ENCODE data around the gene CATSPERD. TPM values are rescaled to one million over a fixed set of nuclear protein-coding genes. Genes with fewer than 3 reads are reported as not detected.
"Not testable (repeated sequence)": the region's sequence is repeated elsewhere in the genome, so short reads cannot be mapped to it uniquely, and the experiment has no call there.

CATSPERD gene
- total RNA-seq, 1 experiment from 2014 or later: not detected

DNA sequence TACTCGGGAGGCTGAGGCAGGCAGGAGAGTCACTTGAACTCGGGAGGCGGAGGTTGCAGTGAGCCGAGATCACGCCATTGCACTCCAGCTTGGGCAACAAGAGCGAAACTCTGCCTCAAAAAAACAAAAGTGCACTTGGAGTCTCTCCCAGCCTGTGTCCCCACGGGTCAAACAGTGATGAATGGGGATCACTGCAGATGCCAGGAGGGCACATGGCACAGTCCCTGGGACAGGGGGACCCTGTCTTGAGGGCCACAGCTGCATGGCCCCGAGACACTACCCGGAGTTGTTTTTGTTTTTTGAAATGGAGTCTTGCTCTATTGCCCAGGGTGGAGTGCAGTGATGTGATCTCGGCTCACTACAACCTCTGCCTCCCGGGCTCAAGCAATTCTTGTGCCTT, 60.5 kb downstream of the CATSPERD start:
- not testable (repeated sequence) for H3K79me2 ChIP-seq (ENCODE audit: low read length); H3K9me3 ChIP-seq (ENCODE audit: low read length); DNase-seq; H3K36me3 ChIP-seq (ENCODE audit: insufficient read depth, low read length); H3K9ac ChIP-seq (ENCODE audit: low read length); H3K9me2 ChIP-seq (replicated peaks; ENCODE audit: insufficient read depth, low read length); H4K20me1 ChIP-seq (ENCODE audit: insufficient read depth, low read depth, low read length); H3K4me2 ChIP-seq (ENCODE audit: low read depth, low read length, poor library complexity, severe bottlenecking); H3K27ac ChIP-seq (ENCODE audit: low read length); H3K4me3 ChIP-seq (ENCODE audit: low read length); H3K4me1 ChIP-seq (ENCODE audit: low read length); H3K27me3 ChIP-seq (ENCODE audit: low read length); H2AFZ ChIP-seq (ENCODE audit: low read length)

DNA sequence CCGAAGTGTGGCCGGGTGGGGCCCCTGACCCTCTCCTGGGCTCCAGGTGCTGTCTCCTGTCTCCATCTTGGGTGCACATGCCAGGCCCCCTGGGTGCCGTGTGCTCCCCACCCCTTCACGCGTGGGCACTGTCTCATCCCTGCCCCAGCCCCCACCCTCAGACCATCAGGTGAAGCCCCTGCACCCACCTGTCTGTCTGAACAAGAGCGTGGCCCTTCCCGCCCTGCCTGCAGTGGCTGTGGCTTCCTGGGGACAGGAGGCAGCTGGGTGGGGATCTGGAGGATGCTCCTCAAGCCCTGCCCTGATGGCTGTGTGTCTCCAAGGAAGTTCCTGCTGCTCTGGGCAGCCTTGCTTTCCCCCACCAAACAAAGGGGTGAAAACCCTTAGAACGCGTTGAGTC, 61.9 kb downstream of the CATSPERD start:
- H3K9me2 ChIP-seq (replicated peaks; ENCODE audit: insufficient read depth, low read length): no peaks in the 10 kb centered on the region
- no peak overlapping the region for H3K4me2 ChIP-seq (ENCODE audit: low read depth, low read length, poor library complexity, severe bottlenecking)
- H3K27me3 ChIP-seq (ENCODE audit: low read length): no peaks in the 10 kb centered on the region
- H2AFZ ChIP-seq (ENCODE audit: low read length): no peak overlapping the region
- no peaks in the 10 kb centered on the region for H3K4me1 ChIP-seq (ENCODE audit: low read length)
- no peak overlapping the region for H3K9ac ChIP-seq (ENCODE audit: low read length)
- H3K27ac ChIP-seq (ENCODE audit: low read length): no peak overlapping the region
- H4K20me1 ChIP-seq (ENCODE audit: insufficient read depth, low read depth, low read length): no peaks in the 10 kb centered on the region
- no peaks in the 10 kb centered on the region for H3K9me3 ChIP-seq (ENCODE audit: low read length)
- H3K36me3 ChIP-seq (ENCODE audit: insufficient read depth, low read length): no peaks in the 10 kb centered on the region
- no peak overlapping the region for H3K4me3 ChIP-seq (ENCODE audit: low read length)
- DNase-seq: no peak
- H3K79me2 ChIP-seq (ENCODE audit: low read length): no peaks in the 10 kb centered on the region

DNA sequence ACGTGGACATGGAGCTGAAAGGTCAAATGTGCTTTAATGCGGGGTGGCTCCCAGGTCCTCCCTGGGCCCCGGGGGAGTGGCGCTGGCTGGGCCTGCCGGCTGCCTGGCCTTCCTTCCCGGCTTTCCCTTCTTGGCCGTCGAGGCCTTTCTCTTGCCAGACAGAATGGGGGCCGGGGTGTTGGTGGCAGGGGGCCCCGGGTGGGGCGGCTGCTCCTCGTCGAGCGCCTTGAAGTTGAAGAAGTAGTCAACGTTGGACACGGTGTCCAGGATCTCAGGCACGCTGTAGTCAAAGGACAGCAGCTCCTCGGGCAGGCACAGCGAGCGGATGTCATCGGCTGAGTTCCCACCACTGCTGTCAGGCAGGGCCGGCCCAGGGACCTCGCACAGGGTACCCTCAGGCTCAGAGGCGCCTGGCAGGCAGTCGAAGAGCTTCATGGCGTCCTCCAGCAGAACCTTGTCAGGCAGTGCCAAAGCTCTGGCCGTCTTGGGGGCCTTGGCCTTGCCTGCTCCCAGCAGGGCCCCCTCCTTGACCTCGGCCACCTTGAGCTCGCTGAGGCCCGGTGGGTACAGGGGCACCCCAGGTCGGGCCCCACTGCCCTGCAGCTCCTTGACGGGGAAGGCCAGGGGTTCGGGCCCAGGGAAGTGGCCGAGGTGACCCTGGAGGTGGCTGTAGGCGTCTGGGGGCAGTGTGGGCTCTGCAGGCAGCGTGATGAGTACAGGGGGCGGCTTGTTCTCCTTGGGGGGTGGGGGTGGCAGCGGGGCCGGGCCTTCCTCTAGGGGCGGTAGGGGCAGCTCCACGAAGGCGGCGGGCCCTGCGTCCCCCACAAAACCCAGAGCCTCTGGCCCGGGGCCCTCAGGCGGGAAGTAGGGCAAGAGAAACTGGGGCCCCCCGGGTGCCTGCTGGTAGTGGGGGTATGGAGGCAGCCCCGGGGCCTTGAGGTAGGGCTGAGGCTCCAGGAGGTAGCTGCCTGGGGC, 62.8 kb downstream of the CATSPERD start:
- Histone ChIP-seq H3K36me3 (ENCODE audit: insufficient read depth, low read length) (no peaks in the 10 kb centered on the region), H3K9me3 (ENCODE audit: low read length) (no peaks in the 10 kb centered on the region), H3K79me2 (ENCODE audit: low read length) (no peaks in the 10 kb centered on the region), H3K27me3 (ENCODE audit: low read length) (no peaks in the 10 kb centered on the region), H3K4me3 (ENCODE audit: low read length) (no peak overlapping the region), H4K20me1 (ENCODE audit: insufficient read depth, low read depth, low read length) (no peaks in the 10 kb centered on the region), H3K4me1 (ENCODE audit: low read length) (no peaks in the 10 kb centered on the region), H3K27ac (ENCODE audit: low read length) (no peak overlapping the region), H3K9me2 (replicated peaks; ENCODE audit: insufficient read depth, low read length) (no peaks in the 10 kb centered on the region), H3K4me2 (ENCODE audit: low read depth, low read length, poor library complexity, severe bottlenecking) (no peak overlapping the region), H2AFZ (ENCODE audit: low read length) (no peak overlapping the region), H3K9ac (ENCODE audit: low read length) (no peak overlapping the region)
- no peak for DNase-seq

DNA sequence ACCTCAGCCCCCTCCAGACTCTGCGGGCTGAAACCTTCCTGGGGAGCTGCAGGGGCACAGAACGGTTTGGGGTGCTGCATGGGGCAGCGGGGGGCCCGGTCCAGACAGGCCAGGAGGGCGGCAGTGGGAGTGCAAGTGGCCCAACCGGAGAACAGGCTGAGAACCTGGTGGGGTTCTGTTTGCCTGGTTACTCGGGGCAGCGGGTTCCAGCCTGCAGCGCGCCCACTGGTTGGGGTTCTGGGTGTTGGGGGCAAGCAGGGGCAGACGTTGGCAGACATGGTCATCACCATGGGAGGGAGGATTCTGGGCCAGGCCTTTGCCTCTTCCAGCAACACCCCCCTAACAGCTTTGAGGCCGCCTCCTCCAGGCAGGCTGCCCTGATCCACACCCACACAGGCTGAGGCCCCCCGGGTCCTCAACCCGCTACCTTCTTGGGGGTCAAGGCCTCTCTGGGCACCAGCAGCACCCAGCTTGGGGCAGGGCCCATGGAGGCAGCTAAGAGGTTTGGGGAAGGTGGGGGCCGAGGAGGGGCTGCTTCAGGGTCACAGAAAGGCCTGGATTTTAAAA, 64.2 kb downstream of the CATSPERD start, which contains the start of gene PRR22:
PRR22 (minus strand) TSS at position 166 of the 567 bp plus-strand sequence; CDS start at position 80, 86 bp downstream.
- no peak within 1 kb of the TSS for H3K9ac ChIP-seq (ENCODE audit: low read length)
- H3K4me1 ChIP-seq (ENCODE audit: low read length): no peaks in the 10 kb centered on the region
- H3K4me3 ChIP-seq (ENCODE audit: low read length): no peak within 1 kb of the TSS
- no peaks in the 10 kb centered on the region for H3K79me2 ChIP-seq (ENCODE audit: low read length)
- no peaks in the 10 kb centered on the region for H4K20me1 ChIP-seq (ENCODE audit: insufficient read depth, low read depth, low read length)
- DNase-seq: no peak
- H3K36me3 ChIP-seq (ENCODE audit: insufficient read depth, low read length): no peaks in the 10 kb centered on the region
- no peaks in the 10 kb centered on the region for H3K9me3 ChIP-seq (ENCODE audit: low read length)
- H3K27me3 ChIP-seq (ENCODE audit: low read length): no peaks in the 10 kb centered on the region
- H3K9me2 ChIP-seq (replicated peaks; ENCODE audit: insufficient read depth, low read length): no peaks in the 10 kb centered on the region
- H3K27ac ChIP-seq (ENCODE audit: low read length): no peak within 1 kb of the TSS
- H3K4me2 ChIP-seq (ENCODE audit: low read depth, low read length, poor library complexity, severe bottlenecking): no peak within 1 kb of the TSS
- H2AFZ ChIP-seq (ENCODE audit: low read length): no peak within 1 kb of the TSS

GRCh38 chr19:5785423-5785822, 65.0 kb downstream of the CATSPERD start:
- no peak overlapping the region for H2AFZ ChIP-seq (ENCODE audit: low read length)
- H3K27ac ChIP-seq (ENCODE audit: low read length): no peak overlapping the region
- H3K9me2 ChIP-seq (replicated peaks; ENCODE audit: insufficient read depth, low read length): no peaks in the 10 kb centered on the region
- H3K4me3 ChIP-seq (ENCODE audit: low read length): no peak overlapping the region
- no peak overlapping the region for H3K4me2 ChIP-seq (ENCODE audit: low read depth, low read length, poor library complexity, severe bottlenecking)
- no peaks in the 10 kb centered on the region for H3K9me3 ChIP-seq (ENCODE audit: low read length)
- H3K9ac ChIP-seq (ENCODE audit: low read length): no peak overlapping the region
- H4K20me1 ChIP-seq (ENCODE audit: insufficient read depth, low read depth, low read length): no peaks in the 10 kb centered on the region
- H3K79me2 ChIP-seq (ENCODE audit: low read length): peaks cover 6% of the 10 kb centered on the region; the same call in 1 of the 2 replicates
- no peak for DNase-seq
- H3K27me3 ChIP-seq (ENCODE audit: low read length): no peaks in the 10 kb centered on the region
- peaks cover 5% of the 10 kb centered on the region for H3K4me1 ChIP-seq (ENCODE audit: low read length)
- peaks cover 5% of the 10 kb centered on the region; the same call in 1 of the 2 replicates for H3K36me3 ChIP-seq (ENCODE audit: insufficient read depth, low read length)

- Histone ChIP-seq H3K9me2 (replicated peaks; ENCODE audit: insufficient read depth, low read length) (no peaks in the 10 kb centered on the region), H3K9me3 (ENCODE audit: low read length) (no peaks in the 10 kb centered on the region), H3K4me3 (ENCODE audit: low read length) (no peak overlapping the region), H3K79me2 (ENCODE audit: low read length) (peaks cover 6% of the 10 kb centered on the region; the same call in 1 of the 2 replicates), H3K9ac (ENCODE audit: low read length) (no peak overlapping the region), H3K27ac (ENCODE audit: low read length) (no peak overlapping the region), H4K20me1 (ENCODE audit: insufficient read depth, low read depth, low read length) (no peaks in the 10 kb centered on the region), H3K4me2 (ENCODE audit: low read depth, low read length, poor library complexity, severe bottlenecking) (no peak overlapping the region), H3K4me1 (ENCODE audit: low read length) (peaks cover 5% of the 10 kb centered on the region), H3K36me3 (ENCODE audit: insufficient read depth, low read length) (peaks cover 5% of the 10 kb centered on the region; the same call in 1 of the 2 replicates), H2AFZ (ENCODE audit: low read length) (no peak overlapping the region), H3K27me3 (ENCODE audit: low read length) (no peaks in the 10 kb centered on the region)
- DNase-seq: no peak
These were observed 66.4 kb downstream of the CATSPERD start for GRCh38 chr19:5786593-5787408.

DNA sequence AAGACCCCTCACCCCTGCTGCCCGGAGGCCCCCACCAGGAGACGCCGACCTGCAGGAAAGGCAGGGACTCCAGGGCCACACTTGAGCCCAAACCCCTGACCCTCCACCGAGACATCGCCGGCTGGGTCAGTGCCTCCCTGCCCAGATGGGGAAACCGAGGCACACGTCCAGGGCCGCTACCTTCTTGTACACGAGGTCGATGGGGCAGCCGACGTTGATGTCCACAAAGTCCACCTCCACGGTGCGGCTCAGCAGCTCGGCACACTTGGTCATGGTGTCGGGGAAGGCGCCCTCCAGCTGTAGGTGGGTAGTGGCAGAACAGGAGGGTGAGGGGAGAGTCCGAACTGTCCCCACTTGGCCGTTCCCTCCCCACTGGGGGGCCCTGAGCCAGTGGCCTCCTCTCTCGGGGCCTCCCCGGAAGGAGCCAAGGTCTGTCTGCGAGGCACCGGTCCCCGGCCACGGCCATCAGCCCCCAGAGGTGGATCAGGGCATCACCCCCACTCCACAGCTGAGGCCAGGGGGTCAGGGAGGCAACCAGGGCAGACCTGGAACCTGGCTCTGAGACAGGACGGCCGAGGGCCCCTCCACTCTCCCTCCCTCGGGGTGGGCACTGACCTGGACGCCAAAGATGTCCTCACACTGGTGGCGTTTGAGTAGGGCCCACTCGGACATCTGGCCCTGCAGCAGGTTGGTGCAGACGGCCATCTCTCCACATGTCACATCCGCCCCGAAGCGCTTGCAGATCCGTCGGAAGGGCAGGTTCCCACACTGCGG, 67.2 kb downstream of the CATSPERD start:
- Histone ChIP-seq H3K27me3 (ENCODE audit: low read length) (no peaks in the 10 kb centered on the region), H3K9ac (ENCODE audit: low read length) (no peak overlapping the region), H3K9me2 (replicated peaks; ENCODE audit: insufficient read depth, low read length) (no peaks in the 10 kb centered on the region), H4K20me1 (ENCODE audit: insufficient read depth, low read depth, low read length) (no peaks in the 10 kb centered on the region), H3K4me2 (ENCODE audit: low read depth, low read length, poor library complexity, severe bottlenecking) (no peak overlapping the region), H2AFZ (ENCODE audit: low read length) (no peak overlapping the region), H3K4me1 (ENCODE audit: low read length) (peaks cover 5% of the 10 kb centered on the region), H3K79me2 (ENCODE audit: low read length) (peaks cover 6% of the 10 kb centered on the region; the same call in 1 of the 2 replicates), H3K36me3 (ENCODE audit: insufficient read depth, low read length) (peaks cover 5% of the 10 kb centered on the region; the same call in 1 of the 2 replicates), H3K27ac (ENCODE audit: low read length) (no peak overlapping the region), H3K9me3 (ENCODE audit: low read length) (no peaks in the 10 kb centered on the region), H3K4me3 (ENCODE audit: low read length) (no peak overlapping the region)
- no peak for DNase-seq

All from Karpas-422 (cell line).